Mucosa of descending colon (tissue), 3 donors: Measurements from ENCODE around the gene TUBGCP5. TPM values are rescaled to one million over a fixed set of nuclear protein-coding genes. Genes with fewer than 3 reads are reported as not detected.
A peak's percentile ranks its signal among the peaks of the same experiment; 100 is the strongest.
"Not testable (repeated sequence)": the region's sequence is repeated elsewhere in the genome, so short reads cannot be mapped to it uniquely, and the experiment has no call there.

Experiments
- ATAC-seq: fragments of 200-7000 bp; cut with Tn5 transposase; one replicate; pipeline ENCODE4 v1.9.1; 2020; ENCODE audit warnings: mild to moderate bottlenecking, moderate library complexity
- DNase-seq, 3 donors: peaks; one replicate each; pipeline ENCODE4 v3.0.0-alpha.2; 2020
- H3K36me3 ChIP-seq: fragments of 200-600 bp; one replicate; pipeline ENCODE4 v1.8.0; 2021; ENCODE audit warnings: low read depth, mild to moderate bottlenecking
- H3K4me1 ChIP-seq: fragments of 200-600 bp; one replicate; pipeline ENCODE4 v1.8.0; 2021; ENCODE audit warnings: low read depth, mild to moderate bottlenecking
- H3K4me3 ChIP-seq: fragments of 200-600 bp; one replicate; pipeline ENCODE4 v1.8.0; 2021; ENCODE audit warnings: mild to moderate bottlenecking
- H3K9me3 ChIP-seq: fragments of 200-600 bp; one replicate; pipeline ENCODE4 v1.8.0; 2021; ENCODE audit warnings: mild to moderate bottlenecking
- CTCF ChIP-seq: fragments of 200-600 bp; IDR thresholded peaks from one replicate; pipeline ENCODE4 v1.8.0; 2022; ENCODE audit warnings: antibody characterized with exemption, mild to moderate bottlenecking
- intact Hi-C, 2 donors: fragments of 100-400 bp; cut with DNase I in 1 of 2; cut with micrococcal nuclease in 1 of 2; formaldehyde crosslinking; loops; one replicate each; pipeline versions ENCODE4 v1.11.0 to v1.11.1; 2022; cut with DNase I, micrococcal nuclease
- long read RNA-seq, 2 donors: library from polyadenylated mRNA; unstranded; transcript quantifications; one replicate each; pipeline ENCODE4 v2.0.0, GENCODE V29; 2019 to 2021
- total RNA-seq, 3 donors: library from RNA; stranded (reverse); fragmentation: NEBNext Ultra II Directional in 2 of 3; extraction: Animal tissue kit (Norgen Biotek cat#: 25700) in 2 of 3; gene quantifications; one replicate each; pipeline versions ENCODE4 v1.2.1 to v1.2.4, GENCODE V29; 2021 to 2023
- donor health status: DM: no; HTN: no; CAD: no; lungs with moderate emphysema.
- donor health status: DM: no; HTN: no; CAD: no.
- donor health status: DM: no; HTN: yes; CAD: no.

Gene TUBGCP5
- total RNA-seq: 10 to 100 TPM; 11.9 to 15.3 (median 13.8) TPM
- long read RNA-seq, donor 1, partial matches to known transcripts: 0 of 5 reads
- long read RNA-seq, donor 1, other reads (novel, unspliced or antisense): 2 of 5 reads
- long read RNA-seq, donor 2, partial matches to known transcripts: 3 of 6 reads
- long read RNA-seq, donor 2, other reads (novel, unspliced or antisense): 2 of 6 reads

DNA sequence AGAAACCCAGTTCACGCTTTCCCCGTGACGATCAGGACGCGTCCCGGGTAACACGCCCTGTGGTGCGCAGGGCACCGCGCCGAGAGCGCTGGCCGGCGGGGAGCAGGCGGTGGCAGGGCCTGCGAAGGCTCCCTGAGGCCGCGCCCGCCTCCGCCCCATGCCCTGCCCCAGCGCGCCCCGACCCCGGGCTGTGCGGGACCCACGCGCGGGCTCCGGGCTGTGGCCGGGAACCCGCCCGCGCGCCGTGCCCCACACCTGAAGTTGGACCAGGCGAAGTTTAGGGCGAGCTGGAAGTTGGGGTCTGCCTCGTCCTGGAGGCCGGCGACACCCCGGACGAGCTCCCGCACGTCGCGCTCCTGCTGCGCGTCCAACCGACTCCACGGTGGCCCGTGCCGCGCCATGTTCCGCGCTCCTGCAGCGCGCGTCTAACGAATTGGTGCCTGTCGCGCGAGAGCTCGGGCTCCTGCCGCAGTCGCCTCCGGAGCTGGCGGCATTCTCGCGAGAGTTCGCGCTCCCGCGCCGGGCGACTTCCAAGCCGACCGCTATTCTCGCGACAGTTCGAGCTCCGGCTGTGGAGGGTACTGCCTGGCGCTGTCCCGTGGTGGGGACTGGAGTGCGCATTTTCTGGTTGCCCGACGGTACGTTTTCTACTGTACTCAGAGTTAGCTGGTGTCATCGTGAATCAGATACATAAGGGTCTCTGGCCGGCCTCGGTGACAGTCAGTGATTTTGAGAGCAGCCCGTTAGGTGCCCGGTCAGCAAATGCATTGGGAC, at the start of gene TUBGCP5:
Gene TUBGCP5, minus strand, starts transcription at position 427 of the 774 bp plus-strand sequence. Its CDS starts 26 bp downstream, at position 401.
- H3K4me1 ChIP-seq: peaks cover 13% of the 10 kb centered on the region
- no peaks in the 10 kb centered on the region for H3K9me3 ChIP-seq
- intact Hi-C loops: loop anchor here in 1 of 2 donors (10.0 kb wide), 1 partner anchor 185 kb away; no protein-coding TSS in a partner anchor
- H3K36me3 ChIP-seq: no peaks in the 10 kb centered on the region
- peak within 1 kb of the TSS; percentile 46 for H3K4me3 ChIP-seq
- ATAC-seq (peak; percentile 98), DNase-seq (peak; percentile 98 to 99 (median 99))
- peak; percentile 21 for TF ChIP-seq CTCF

DNA sequence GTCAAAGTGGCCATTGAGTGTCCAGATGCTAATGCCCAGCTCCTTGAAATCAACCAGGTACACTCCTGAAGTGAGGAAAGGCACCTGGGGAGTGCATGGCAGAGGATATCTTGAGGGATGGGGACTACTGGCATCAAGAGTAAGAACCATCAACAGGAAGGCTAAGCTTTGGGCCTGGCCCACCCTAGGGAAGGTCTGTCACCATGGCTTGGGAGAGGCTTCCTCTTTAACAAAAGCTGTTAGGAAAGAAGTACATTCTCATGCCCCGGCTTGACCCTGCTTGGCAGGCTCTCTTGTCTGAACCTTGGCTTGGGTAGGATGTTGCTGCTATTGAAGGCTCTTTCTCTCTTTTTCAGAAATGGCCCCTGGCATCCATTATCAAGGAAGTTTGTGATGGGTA, 43.7 kb upstream of the TUBGCP5 start:
- Histone ChIP-seq H3K4me3 (no peak overlapping the region), H3K4me1 (no peaks in the 10 kb centered on the region), H3K9me3 (no peaks in the 10 kb centered on the region), H3K36me3 (no peaks in the 10 kb centered on the region)
- intact Hi-C loops: no loop called here
- DNase-seq (no peak), ATAC-seq (no peak)
- no peak for TF ChIP-seq CTCF

DNA sequence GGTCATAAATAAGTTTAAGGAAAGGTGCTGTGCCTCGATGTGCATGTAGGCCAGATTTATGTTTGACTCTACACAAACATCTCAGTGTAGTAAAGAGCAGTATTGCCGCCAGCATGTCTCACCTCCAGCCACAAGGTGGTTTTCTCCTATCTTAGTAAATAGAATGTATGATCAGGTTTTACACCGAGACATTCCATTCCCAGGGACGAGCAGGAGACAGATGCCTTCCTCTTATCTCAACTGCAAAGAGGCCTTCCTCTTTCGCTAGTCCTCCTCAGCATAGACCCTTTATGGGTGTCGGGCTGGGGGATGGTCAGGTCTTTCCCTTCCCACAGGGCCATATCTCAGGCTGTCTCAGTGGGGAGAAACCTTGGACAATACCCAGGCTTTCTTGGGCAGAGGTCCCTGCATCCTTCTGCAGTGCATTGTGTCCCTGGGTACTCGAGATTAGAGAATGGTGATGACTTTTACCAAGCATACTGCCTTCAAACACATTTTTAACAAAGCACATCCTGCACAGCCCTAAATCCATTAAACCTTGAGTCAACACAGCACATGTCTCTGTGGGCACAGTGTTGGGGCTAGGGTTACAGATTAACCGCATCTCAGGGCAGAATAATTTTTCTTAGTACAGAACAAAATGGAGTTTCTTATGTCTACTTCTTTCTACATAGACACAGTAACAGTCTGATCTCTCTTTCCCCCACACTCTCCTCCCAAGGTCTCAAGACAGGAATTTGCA, 42.8 kb upstream of the TUBGCP5 start:
- ATAC-seq, intact Hi-C loops, H3K4me1 ChIP-seq, H3K9me3 ChIP-seq, H3K4me3 ChIP-seq, DNase-seq, H3K36me3 ChIP-seq: not testable (repeated sequence)

GRCh38 chr15:23081271-23081670, 41.9 kb upstream of the TUBGCP5 start:
- H3K4me1 ChIP-seq: no peaks in the 10 kb centered on the region
- intact Hi-C loops: no loop called here
- H3K9me3 ChIP-seq: no peaks in the 10 kb centered on the region
- DNase-seq (no peak), ATAC-seq (no peak)
- no peak for TF ChIP-seq CTCF
- no peak overlapping the region for H3K4me3 ChIP-seq
- H3K36me3 ChIP-seq: no peaks in the 10 kb centered on the region

DNA sequence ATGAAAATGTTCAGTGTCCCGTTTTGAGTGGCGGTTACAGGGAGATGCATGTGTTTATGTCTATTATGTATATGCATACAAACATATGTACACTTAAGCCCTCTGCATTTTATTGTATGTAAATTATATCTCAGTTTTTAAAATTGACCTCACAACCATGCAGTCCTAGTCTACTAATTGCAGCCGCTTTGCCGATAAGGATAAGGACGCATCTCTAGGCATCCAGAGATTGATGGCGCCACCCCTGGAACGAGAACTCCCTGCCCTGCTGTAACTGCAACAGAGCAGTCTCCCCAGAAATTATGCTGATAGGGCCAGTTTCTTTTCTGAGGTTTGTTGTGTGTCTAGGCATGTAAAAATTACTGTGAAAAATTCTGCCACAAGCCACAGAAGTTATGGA, 40.4 kb upstream of the TUBGCP5 start:
- no peaks in the 10 kb centered on the region for H3K9me3 ChIP-seq
- H3K36me3 ChIP-seq: no peaks in the 10 kb centered on the region
- intact Hi-C loops: no loop called here
- no peaks in the 10 kb centered on the region for H3K4me1 ChIP-seq
- ATAC-seq (no peak), DNase-seq (no peak)
- no peak for TF ChIP-seq CTCF
- no peak overlapping the region for H3K4me3 ChIP-seq

GRCh38 chr15:23075927-23076326, 36.6 kb upstream of the TUBGCP5 start:
- TF ChIP-seq CTCF: no peak
- H3K4me1 ChIP-seq: no peaks in the 10 kb centered on the region
- no peak overlapping the region for H3K4me3 ChIP-seq
- intact Hi-C loops: no loop called here
- H3K9me3 ChIP-seq: no peaks in the 10 kb centered on the region
- H3K36me3 ChIP-seq: no peaks in the 10 kb centered on the region
- DNase-seq (no peak), ATAC-seq (no peak)
